Parathyroid adenoma (tissue), 2 donors: ENCODE measurements around the gene SPDEF.

Experiments
- H2AFZ ChIP-seq: fragments of 300-600 bp; sonication (generic); one replicate; pipeline ENCODE4 v1.7.0; 2017; ENCODE audit warnings: antibody characterized with exemption, mild to moderate bottlenecking
- H3K27ac ChIP-seq: fragments of 300-600 bp; sonication (generic); one replicate; pipeline ENCODE4 v1.7.0; 2017
- H3K27me3 ChIP-seq: fragments of 300-600 bp; sonication (generic); one replicate; pipeline ENCODE4 v1.7.0; 2017; ENCODE audit warnings: low read length; ENCODE audit not compliant: control insufficient read depth, insufficient read depth
- H3K36me3 ChIP-seq: fragments of 300-600 bp; sonication (generic); one replicate; pipeline ENCODE4 v1.7.0; 2017; ENCODE audit warnings: low read length; ENCODE audit not compliant: control insufficient read depth, insufficient read depth
- H3K4me1 ChIP-seq: fragments of 300-600 bp; sonication (generic); one replicate; pipeline ENCODE4 v1.7.0; 2017; ENCODE audit warnings: control low read depth
- H3K4me2 ChIP-seq: fragments of 300-600 bp; sonication (generic); one replicate; pipeline ENCODE4 v1.7.0; 2017; ENCODE audit warnings: low read length
- H3K4me3 ChIP-seq: fragments of 300-600 bp; sonication (generic); one replicate; pipeline ENCODE4 v1.7.0; 2017; ENCODE audit warnings: low read depth, low read length
- H3K79me2 ChIP-seq: fragments of 300-600 bp; sonication (generic); one replicate; pipeline ENCODE4 v1.7.0; 2017; ENCODE audit warnings: control low read depth
- H3K9ac ChIP-seq: fragments of 300-600 bp; sonication (generic); one replicate; pipeline ENCODE4 v1.7.0; 2017; ENCODE audit warnings: mild to moderate bottlenecking
- H3K9me3 ChIP-seq: fragments of 300-600 bp; sonication (generic); one replicate; pipeline ENCODE4 v1.7.0; 2017; ENCODE audit warnings: low read length; ENCODE audit not compliant: control insufficient read depth
- TF ChIP-seq, protein P1 (sequence below): fragments of 300-600 bp; sonication (generic); IDR thresholded peaks from one replicate; pipeline ENCODE4 v1.7.0; 2017; ENCODE audit warnings: antibody characterized with exemption, mild to moderate bottlenecking
- donor health status: primary hyperparathyroidism.

The SPDEF gene

DNA sequence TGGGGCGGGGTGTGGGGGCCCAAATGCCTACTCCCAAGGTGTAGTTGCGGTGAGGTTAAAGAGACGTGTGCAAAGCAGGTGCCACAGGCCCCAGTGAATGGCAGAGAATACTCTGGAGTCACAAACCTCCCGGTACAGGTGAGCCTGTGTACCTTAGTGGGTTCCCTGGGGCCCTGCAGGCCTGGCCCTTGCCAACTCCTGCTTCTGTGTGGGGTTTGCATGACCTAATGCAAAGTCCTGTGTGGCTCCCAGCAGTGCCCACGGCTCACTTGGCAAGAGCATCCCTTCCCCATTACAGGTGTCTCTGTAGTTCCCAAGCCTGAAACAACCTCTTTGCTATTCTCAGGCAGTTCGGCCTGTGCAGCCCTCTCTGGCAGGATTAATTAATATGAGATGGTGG lies 17.5 kb downstream of the SPDEF start:
- no peak overlapping the region for H3K27ac ChIP-seq
- H3K9ac ChIP-seq: no peak overlapping the region
- no peak overlapping the region for H3K4me3 ChIP-seq
- no peaks in the 10 kb centered on the region for H3K36me3 ChIP-seq
- H3K27me3 ChIP-seq: no peaks in the 10 kb centered on the region
- H2AFZ ChIP-seq: no peak overlapping the region
- H3K9me3 ChIP-seq: no peaks in the 10 kb centered on the region
- H3K4me2 ChIP-seq: no peak overlapping the region
- no peaks in the 10 kb centered on the region for H3K79me2 ChIP-seq
- no peaks in the 10 kb centered on the region for H3K4me1 ChIP-seq
- TF ChIP-seq, protein P1, sequence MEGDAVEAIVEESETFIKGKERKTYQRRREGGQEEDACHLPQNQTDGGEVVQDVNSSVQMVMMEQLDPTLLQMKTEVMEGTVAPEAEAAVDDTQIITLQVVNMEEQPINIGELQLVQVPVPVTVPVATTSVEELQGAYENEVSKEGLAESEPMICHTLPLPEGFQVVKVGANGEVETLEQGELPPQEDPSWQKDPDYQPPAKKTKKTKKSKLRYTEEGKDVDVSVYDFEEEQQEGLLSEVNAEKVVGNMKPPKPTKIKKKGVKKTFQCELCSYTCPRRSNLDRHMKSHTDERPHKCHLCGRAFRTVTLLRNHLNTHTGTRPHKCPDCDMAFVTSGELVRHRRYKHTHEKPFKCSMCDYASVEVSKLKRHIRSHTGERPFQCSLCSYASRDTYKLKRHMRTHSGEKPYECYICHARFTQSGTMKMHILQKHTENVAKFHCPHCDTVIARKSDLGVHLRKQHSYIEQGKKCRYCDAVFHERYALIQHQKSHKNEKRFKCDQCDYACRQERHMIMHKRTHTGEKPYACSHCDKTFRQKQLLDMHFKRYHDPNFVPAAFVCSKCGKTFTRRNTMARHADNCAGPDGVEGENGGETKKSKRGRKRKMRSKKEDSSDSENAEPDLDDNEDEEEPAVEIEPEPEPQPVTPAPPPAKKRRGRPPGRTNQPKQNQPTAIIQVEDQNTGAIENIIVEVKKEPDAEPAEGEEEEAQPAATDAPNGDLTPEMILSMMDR: no peak

DNA sequence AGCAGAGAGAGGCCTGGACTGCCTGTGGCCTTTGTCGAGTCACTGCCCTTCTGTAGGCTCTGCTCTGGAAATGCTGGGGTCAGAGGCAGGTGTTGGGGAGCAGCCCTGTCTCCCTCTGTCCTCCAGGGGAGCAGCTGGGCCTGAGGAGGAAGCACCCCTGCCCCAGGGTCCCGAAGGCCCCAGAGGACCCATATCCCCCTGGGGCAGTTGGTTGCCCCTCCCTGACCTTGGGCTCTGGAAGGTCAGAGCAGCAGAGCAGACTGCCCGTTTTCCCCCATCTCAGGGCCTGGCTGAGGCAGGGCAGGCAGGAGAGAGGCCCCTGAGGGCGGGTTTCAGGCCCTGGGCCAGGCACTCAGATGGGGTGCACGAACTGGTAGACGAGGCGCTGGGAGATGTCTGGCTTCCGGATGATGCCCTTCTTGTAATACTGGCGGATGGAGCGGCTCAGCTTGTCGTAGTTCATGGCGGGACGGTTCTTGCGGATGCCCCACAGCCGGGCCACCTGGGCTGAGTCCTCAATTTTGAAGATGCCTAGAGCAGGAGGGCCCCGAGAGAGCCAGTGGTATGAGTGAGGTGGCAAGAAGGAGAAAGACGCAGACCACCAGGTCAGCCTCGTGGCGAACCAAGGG lies 18.1 kb downstream of the SPDEF start:
- Histone ChIP-seq H3K4me1 (no peaks in the 10 kb centered on the region), H3K27me3 (no peaks in the 10 kb centered on the region), H3K79me2 (no peaks in the 10 kb centered on the region), H3K9ac (no peak overlapping the region), H3K4me3 (no peak overlapping the region), H2AFZ (no peak overlapping the region), H3K9me3 (no peaks in the 10 kb centered on the region), H3K27ac (no peak overlapping the region), H3K36me3 (no peaks in the 10 kb centered on the region), H3K4me2 (no peak overlapping the region)
- TF ChIP-seq, protein P1: no peak

DNA sequence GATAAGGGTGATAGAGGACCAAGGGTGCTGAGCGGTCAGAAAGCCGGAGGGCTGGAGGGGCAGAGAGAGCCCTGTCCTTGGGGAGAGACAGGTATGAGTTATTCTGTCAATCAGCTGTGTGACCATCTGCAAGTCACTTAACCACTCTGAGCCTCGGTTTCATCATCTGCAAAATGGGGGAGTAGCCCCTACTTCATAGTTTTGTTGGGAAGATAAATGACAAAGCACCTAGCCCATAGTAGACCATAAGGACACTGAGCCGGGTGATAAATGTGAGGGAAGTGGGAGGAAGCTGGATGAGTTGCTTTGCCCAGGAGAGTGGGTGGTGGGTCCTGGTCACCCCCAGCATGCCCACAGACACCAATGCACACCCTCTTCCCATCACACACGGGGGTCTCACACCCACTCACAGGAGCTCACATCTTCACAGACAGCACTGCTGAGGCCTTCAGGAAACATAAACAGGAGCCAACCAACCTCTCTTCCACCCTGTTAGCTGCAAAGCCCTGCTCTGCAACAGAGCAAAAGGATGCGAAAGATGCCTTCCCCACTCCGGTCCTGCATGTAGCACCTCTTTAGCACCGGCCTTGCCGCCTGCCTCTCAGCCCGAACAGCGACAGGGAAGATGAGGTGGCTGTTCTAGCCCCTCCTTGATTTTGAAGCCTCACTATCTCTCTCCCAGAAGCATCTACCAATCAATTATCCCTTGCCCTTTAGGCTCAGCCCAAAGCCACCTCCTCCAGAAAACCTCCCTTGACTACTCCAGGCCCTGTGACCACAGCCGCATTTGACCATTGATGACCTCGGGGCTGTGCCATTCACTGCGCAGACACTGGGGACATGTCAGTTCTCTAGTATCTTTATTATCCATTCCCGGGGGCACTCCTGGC lies 18.9 kb downstream of the SPDEF start:
- no peak overlapping the region for H3K27ac ChIP-seq
- no peaks in the 10 kb centered on the region for H3K9me3 ChIP-seq
- H2AFZ ChIP-seq: no peak overlapping the region
- TF ChIP-seq, protein P1: no peak
- no peak overlapping the region for H3K4me2 ChIP-seq
- no peaks in the 10 kb centered on the region for H3K4me1 ChIP-seq
- no peak overlapping the region for H3K9ac ChIP-seq
- H3K4me3 ChIP-seq: no peak overlapping the region
- H3K79me2 ChIP-seq: no peaks in the 10 kb centered on the region
- H3K36me3 ChIP-seq: no peaks in the 10 kb centered on the region
- no peaks in the 10 kb centered on the region for H3K27me3 ChIP-seq

DNA sequence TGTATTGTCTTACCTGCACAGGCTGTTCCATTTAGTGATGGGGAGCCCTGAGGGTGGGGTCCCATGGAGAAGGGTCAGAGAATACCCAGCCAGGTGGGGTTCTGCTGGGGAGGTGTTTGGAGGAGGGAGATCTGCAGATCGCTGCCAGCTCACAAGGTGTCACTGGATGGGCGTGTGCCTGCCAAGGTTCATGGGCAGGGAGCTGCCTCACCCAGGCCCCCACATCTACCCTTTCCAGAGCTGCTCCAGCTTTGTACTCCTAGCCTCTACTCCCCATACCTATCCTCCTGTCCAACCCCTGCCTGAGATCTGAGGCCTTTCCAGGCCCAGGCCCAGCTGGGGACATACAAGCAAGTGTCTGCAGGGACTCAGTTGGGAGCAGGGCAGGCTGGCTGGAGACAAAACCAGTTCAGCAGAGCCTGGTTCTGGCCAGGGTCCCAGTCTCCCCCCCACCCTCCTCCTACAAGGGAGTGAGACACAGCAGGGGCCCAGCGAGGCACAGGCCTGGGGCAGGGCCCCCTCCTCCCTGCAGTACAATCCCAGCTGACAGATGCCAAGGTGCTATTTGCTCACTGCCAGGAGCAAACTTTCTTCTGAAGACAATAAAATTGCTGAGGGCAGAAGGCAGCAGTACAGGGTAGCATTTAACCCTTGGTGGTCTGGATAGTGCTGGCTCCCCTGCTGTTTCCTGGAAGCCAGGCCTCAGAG lies 19.7 kb downstream of the SPDEF start:
- Histone ChIP-seq H3K36me3 (no peaks in the 10 kb centered on the region), H3K9ac (no peak overlapping the region), H3K79me2 (no peaks in the 10 kb centered on the region), H2AFZ (no peak overlapping the region), H3K4me3 (no peak overlapping the region), H3K9me3 (no peaks in the 10 kb centered on the region), H3K4me2 (no peak overlapping the region), H3K27me3 (no peaks in the 10 kb centered on the region), H3K4me1 (no peaks in the 10 kb centered on the region), H3K27ac (no peak overlapping the region)
- TF ChIP-seq, protein P1: no peak
